Ascending aorta (tissue), 2 donors: Measurements from ENCODE around the gene SEH1L. TPM values are rescaled to one million over a fixed set of nuclear protein-coding genes. Genes with fewer than 3 reads are reported as not detected.
A peak's percentile ranks its signal among the peaks of the same experiment; 100 is the strongest.

ENCODE experiments used
- DNase-seq, 2 donors: peaks; one replicate each; pipeline ENCODE4 v3.0.0-alpha.2; 2019; ENCODE audit warnings: low spot score in 2 of 2
- H3K27ac ChIP-seq, 2 donors: fragments of 200-600 bp; sonication (generic); one replicate each; pipeline ENCODE4 v1.5.1; 2016 to 2017; ENCODE audit warnings: mild to moderate bottlenecking in 1 of 2
- H3K27me3 ChIP-seq: fragments of 200-600 bp; sonication (generic); one replicate; pipeline ENCODE4 v1.5.1; 2017
- H3K36me3 ChIP-seq, 2 donors: fragments of 200-600 bp; sonication (generic); one replicate each; pipeline ENCODE4 v1.5.1; 2016
- H3K4me1 ChIP-seq, 2 donors: fragments of 200-600 bp; sonication (generic); one replicate each; pipeline ENCODE4 v1.5.1; 2016 to 2017; ENCODE audit warnings: mild to moderate bottlenecking in 1 of 2
- H3K4me3 ChIP-seq, 2 donors: fragments of 200-600 bp; sonication (generic); one replicate each; pipeline ENCODE4 v1.5.1; 2016 to 2017; ENCODE audit warnings: mild to moderate bottlenecking in 1 of 2
- H3K9me3 ChIP-seq, 2 donors: fragments of 200-600 bp; sonication (generic); one replicate each; pipeline ENCODE4 v1.5.1; 2016
- CTCF ChIP-seq, 3 experiments: fragments of 200-600 bp in 2 of 3; fragments of 450-650 bp in 1 of 3; sonication (generic) in 2 of 3; IDR thresholded peaks; one replicate each; pipeline ENCODE4 v1.5.1; 2016 to 2019; ENCODE audit warnings: antibody characterized with exemption in 3 of 3, mild to moderate bottlenecking in 1 of 3, moderate library complexity in 1 of 3
- intact Hi-C: fragments of 100-400 bp; cut with DNase I; formaldehyde crosslinking; loops from one replicate; pipeline ENCODE4 v1.15.1; 2023
- total RNA-seq: library from RNA; depleted of rRNA; stranded (reverse); fragments of >200 nt; gene quantifications from one replicate; pipeline ENCODE4 v1.1.0, GENCODE V29; 2016

Gene SEH1L
- total RNA-seq, 1 donor from 2014 or later, result 16.3 TPM

- Histone ChIP-seq H3K27ac (peak overlapping the region; percentile 77 to 98), H3K4me1 (peaks cover 5 to 20% of the 10 kb centered on the region in 2 donors), H3K27me3 (no peaks in the 10 kb centered on the region), H3K4me3 (no peak overlapping the region), H3K9me3 (no peaks in the 10 kb centered on the region), H3K36me3 (no peaks in the 10 kb centered on the region)
- peak; percentile 24 to 89 for DNase-seq
- intact Hi-C loops, result loop anchor here (5.0 kb wide), 4 partner anchors 107 to 657 kb away; partner anchors contain the start of gene PRELID3A
- TF ChIP-seq CTCF (IDR thresholded peaks at IDR 0.05), result no peak
Observed at GRCh38 chr18:12944709-12945108, 3.1 kb upstream of the SEH1L start.

GRCh38 chr18:12946549-12947284 lies 1.1 kb upstream of the SEH1L start:
- intact Hi-C loops, result loop anchor here (1.0 to 5.0 kb wide), 7 partner anchors 62 to 659 kb away; partner anchors contain the start of genes AFG3L2, PRELID3A and PTPN2
- TF ChIP-seq CTCF (IDR thresholded peaks at IDR 0.05), result no peak
- Histone ChIP-seq H3K36me3 (no peaks in the 10 kb centered on the region), H3K4me3 (peak overlapping the region; percentile 78 to 87), H3K4me1 (peaks cover 5 to 26% of the 10 kb centered on the region in 2 donors), H3K27me3 (no peaks in the 10 kb centered on the region), H3K9me3 (no peaks in the 10 kb centered on the region), H3K27ac (peak overlapping the region; percentile 98)
- peak in 1 of 2 donors; percentile 76 for DNase-seq

- TF ChIP-seq CTCF (IDR thresholded peaks at IDR 0.05), result no peak
Observed at GRCh38 chr18:12948050-12948804, 416 bp downstream of the SEH1L start.

DNA sequence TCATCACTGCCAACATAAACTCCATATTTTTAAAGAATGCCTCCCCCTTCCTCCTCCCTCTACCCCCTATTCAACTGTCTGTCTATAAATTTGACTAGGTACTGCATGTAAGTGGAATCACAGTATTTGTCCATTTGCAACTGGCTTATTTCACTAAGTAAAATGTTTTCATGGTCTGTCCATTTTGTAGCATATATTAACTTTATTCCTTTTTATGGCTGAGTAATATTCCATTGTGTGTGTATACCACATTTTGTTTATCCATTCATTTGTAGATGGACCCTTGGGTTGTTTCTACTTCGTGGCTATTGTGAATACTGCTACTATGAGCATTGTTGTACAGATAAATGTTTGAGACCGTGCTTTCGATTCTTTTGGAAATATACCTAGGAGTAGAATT lies 10.7 kb downstream of the SEH1L start:
- no peak overlapping the region for H3K27ac ChIP-seq
- no peaks in the 10 kb centered on the region for H3K9me3 ChIP-seq
- peaks cover 14 to 36% of the 10 kb centered on the region in 2 donors for H3K36me3 ChIP-seq
- no peak for TF ChIP-seq CTCF (IDR thresholded peaks at IDR 0.05)
- no peaks in the 10 kb centered on the region for H3K27me3 ChIP-seq
- no peak for DNase-seq
- H3K4me1 ChIP-seq, result no peaks in the 10 kb centered on the region
- H3K4me3 ChIP-seq, result no peak overlapping the region
- intact Hi-C loops, result no loop called here

More at GRCh38 chr18:12948050-12948804, 416 bp downstream of the SEH1L start:
- peak overlapping the region; percentile 97 to 98 for H3K27ac ChIP-seq
- peak; percentile 88 to 98 for DNase-seq
- H3K9me3 ChIP-seq, result no peaks in the 10 kb centered on the region
- H3K4me3 ChIP-seq, result peak overlapping the region; percentile 72 to 87
- intact Hi-C loops, result loop anchor here (1.0 to 5.0 kb wide), 6 partner anchors 43 to 779 kb away; partner anchors contain the start of genes CEP192, FAM210A, PRELID3A and RNMT
- H3K4me1 ChIP-seq, result peaks cover 5 to 26% of the 10 kb centered on the region in 2 donors
- H3K27me3 ChIP-seq, result no peaks in the 10 kb centered on the region
- no peaks in the 10 kb centered on the region for H3K36me3 ChIP-seq

GRCh38 chr18:12960395-12960794 lies 12.6 kb downstream of the SEH1L start:
- H3K27me3 ChIP-seq, result no peaks in the 10 kb centered on the region
- no peak overlapping the region for H3K27ac ChIP-seq
- H3K36me3 ChIP-seq, result peaks cover 21 to 49% of the 10 kb centered on the region in 2 donors
- H3K9me3 ChIP-seq, result no peaks in the 10 kb centered on the region
- no peaks in the 10 kb centered on the region for H3K4me1 ChIP-seq
- DNase-seq, result no peak
- no peak for TF ChIP-seq CTCF (IDR thresholded peaks at IDR 0.05)
- H3K4me3 ChIP-seq, result no peak overlapping the region
- intact Hi-C loops, result no loop called here
